HG03354 (cell line): Measurements from ENCODE around the gene YEATS2.

Experiments
- ATAC-seq: cut with Tn5 transposase; IDR thresholded peaks from one replicate; pipeline ENCODE4 v1.9.1; 2021; ENCODE audit warnings: mild to moderate bottlenecking; ENCODE audit not compliant: unreplicated experiment, poor library complexity, severe bottlenecking

YEATS2 gene

GRCh38 chr3:183807881-183808280 lies 110.3 kb downstream of the YEATS2 start:
- ATAC-seq = no peak

GRCh38 chr3:183808355-183808754 lies 110.8 kb downstream of the YEATS2 start:
- ATAC-seq = no peak

GRCh38 chr3:183809270-183809669 lies 111.7 kb downstream of the YEATS2 start:
- ATAC-seq = no peak

GRCh38 chr3:183810643-183811594 lies 113.3 kb downstream of the YEATS2 start:
- no peak for ATAC-seq

GRCh38 chr3:183811638-183812037 lies 114.0 kb downstream of the YEATS2 start:
- ATAC-seq = no peak

GRCh38 chr3:183812761-183813445 lies 115.3 kb downstream of the YEATS2 start:
- no peak for ATAC-seq

- no peak for ATAC-seq
Observed at GRCh38 chr3:183814240-183814639, 116.6 kb downstream of the YEATS2 start.

GRCh38 chr3:183815563-183815940 lies 118.0 kb downstream of the YEATS2 start:
- ATAC-seq = no peak

- no peak for ATAC-seq
Observed at GRCh38 chr3:183815951-183816475, 118.4 kb downstream of the YEATS2 start.

- no peak for ATAC-seq
Observed at GRCh38 chr3:183816681-183817510, 119.3 kb downstream of the YEATS2 start.

- ATAC-seq = no peak
Observed at GRCh38 chr3:183817639-183818038, 120.0 kb downstream of the YEATS2 start.

GRCh38 chr3:183818041-183818620 lies 120.5 kb downstream of the YEATS2 start:
- no peak for ATAC-seq

- ATAC-seq = no peak
Observed at GRCh38 chr3:183818706-183819624, 121.4 kb downstream of the YEATS2 start.

- no peak for ATAC-seq
Observed at GRCh38 chr3:183819831-183820230, 122.2 kb downstream of the YEATS2 start.

GRCh38 chr3:183822631-183823030 lies 125.0 kb downstream of the YEATS2 start:
- ATAC-seq = no peak

GRCh38 chr3:183823963-183824362 lies 126.4 kb downstream of the YEATS2 start:
- ATAC-seq = no peak

GRCh38 chr3:183824761-183825455 lies 127.3 kb downstream of the YEATS2 start:
- peak; percentile 27 for ATAC-seq
